HG03039 (cell line): Measurements from ENCODE around the gene RBM38.
"Not testable (repeated sequence)": the region's sequence is repeated elsewhere in the genome, so short reads cannot be mapped to it uniquely, and the experiment has no call there.

Experiments used
- ATAC-seq: cut with Tn5 transposase; IDR thresholded peaks from one replicate; pipeline ENCODE4 v1.9.1; 2021; ENCODE audit warnings: mild to moderate bottlenecking, moderate library complexity; ENCODE audit not compliant: unreplicated experiment

RBM38 gene

GRCh38 chr20:57416296-57417022 lies 25.3 kb downstream of the RBM38 start:
- no peak for ATAC-seq

DNA sequence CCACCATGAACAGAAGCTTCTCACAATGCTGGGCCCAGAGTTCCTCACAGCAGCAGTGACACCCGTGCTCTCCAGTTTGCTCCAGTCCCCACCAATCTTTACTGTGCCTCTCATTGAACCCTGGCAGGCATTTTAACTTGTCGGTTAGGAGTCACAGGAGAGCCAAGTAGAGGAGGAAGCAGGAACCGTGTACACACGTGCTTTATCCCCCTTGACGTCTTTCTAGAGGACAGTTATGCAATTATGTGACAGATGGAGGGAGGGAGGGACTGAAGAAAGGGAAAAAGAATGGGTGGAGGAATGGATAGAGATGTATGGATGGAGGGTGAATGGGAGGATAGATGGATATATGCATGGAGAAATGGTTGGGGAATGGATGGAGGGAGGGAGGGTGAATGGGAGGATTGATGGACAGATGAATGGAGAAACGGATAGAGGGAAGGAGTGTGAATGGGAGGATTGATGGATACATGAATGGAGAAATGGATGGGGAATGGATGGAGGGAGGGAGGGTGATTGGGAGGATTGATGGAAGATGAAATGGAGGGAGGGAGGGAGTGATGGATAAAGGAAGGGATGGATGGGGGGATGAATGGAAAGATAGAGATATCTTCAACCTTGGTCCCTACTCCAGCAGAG lies 26.0 kb downstream of the RBM38 start:
- ATAC-seq: no peak

DNA sequence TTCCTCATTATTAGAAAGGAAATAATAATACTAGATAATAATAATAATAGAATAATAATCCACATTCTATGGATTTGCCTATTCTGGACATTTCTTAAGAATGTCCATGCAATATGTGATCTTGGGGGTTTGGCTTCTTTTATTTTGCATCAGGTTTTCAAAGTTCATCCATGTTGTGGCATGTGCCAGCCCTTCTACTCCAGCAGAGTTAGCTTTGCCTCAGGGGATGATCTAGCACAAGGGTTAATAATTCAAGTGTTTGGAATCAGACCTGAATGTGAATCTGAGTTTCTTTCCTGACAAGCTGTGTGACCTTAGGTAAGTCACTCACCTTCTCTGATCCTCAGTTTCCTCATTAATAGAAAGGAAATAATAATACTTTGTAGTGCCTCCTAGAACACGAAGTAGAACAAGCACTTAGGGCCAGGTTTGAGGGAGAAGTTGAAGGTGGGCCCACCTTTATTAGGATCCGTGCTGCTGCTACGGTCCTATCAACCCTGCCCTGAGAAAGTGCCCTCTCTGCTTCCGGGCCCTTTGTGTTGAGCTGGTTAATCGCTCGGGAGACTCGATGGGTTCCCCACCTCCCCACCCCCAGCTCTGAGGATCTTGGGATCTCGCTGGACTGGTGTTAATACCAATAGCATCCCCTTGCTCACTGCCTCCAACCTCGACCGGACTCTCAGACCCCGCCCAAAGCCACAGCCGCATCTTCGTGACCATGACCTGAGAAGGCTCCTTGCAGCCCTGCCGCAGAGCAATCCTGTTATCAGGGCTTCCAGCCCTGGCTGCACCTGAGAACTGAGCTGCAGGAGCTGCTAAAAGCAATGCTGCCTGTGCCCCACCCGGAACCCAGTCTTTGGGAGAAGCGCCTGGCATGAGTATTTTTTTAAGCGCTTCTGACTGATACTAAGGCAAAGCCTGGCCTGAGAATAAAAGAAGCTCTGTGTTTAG lies 26.9 kb downstream of the RBM38 start:
- ATAC-seq: no peak

DNA sequence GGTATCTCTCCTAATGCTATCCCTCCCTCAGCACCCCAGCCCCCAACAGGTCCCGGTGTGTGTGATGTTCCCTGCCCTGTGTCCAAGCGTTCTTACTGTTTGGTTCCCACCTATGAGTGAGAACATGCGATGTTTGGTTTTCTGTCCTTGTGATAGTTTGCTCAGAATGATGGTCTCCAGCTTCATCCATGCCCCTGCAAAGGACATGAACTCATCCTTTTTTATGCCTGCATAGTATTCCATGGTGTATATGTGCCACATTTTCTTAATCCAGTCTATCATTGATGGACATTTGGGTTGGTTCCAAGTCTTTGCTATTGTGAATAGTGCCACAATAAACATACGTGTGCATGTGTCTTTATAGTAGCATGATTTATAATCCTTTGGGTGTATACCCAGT lies 28.3 kb downstream of the RBM38 start:
- not testable (repeated sequence) for ATAC-seq

DNA sequence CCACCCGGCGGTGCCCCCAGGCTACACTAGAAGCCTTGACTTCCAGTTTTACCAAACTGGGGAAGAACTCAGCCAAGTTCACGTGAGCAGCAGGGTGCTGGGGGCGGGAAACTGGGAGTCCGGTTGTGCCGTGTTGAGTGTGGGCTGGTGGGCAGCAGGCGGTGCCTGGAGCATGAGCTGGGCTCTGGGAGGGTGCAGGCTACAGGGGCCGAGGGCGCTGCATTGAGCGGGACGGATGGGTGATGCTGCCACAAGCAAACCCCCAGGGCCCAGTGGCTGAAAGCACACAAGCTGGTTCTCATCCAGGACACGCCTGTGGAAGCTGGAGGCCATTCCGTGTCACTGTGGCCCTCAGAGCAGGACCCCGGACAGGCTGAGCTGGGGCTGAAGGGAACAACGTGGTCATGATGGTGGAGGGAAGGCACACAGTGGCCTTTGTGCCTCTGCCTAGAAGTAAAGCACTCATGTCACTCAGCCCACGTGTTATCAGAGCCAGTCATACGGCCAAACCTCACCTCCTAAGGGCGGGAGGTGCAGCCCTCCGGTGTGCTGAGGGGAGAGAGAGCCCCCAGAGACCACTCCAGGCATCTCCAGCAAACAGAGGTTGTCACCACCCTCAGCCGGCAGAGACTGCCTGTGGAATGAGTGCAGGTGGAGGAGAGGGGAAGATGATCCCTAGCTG lies 29.5 kb downstream of the RBM38 start:
- no peak for ATAC-seq

DNA sequence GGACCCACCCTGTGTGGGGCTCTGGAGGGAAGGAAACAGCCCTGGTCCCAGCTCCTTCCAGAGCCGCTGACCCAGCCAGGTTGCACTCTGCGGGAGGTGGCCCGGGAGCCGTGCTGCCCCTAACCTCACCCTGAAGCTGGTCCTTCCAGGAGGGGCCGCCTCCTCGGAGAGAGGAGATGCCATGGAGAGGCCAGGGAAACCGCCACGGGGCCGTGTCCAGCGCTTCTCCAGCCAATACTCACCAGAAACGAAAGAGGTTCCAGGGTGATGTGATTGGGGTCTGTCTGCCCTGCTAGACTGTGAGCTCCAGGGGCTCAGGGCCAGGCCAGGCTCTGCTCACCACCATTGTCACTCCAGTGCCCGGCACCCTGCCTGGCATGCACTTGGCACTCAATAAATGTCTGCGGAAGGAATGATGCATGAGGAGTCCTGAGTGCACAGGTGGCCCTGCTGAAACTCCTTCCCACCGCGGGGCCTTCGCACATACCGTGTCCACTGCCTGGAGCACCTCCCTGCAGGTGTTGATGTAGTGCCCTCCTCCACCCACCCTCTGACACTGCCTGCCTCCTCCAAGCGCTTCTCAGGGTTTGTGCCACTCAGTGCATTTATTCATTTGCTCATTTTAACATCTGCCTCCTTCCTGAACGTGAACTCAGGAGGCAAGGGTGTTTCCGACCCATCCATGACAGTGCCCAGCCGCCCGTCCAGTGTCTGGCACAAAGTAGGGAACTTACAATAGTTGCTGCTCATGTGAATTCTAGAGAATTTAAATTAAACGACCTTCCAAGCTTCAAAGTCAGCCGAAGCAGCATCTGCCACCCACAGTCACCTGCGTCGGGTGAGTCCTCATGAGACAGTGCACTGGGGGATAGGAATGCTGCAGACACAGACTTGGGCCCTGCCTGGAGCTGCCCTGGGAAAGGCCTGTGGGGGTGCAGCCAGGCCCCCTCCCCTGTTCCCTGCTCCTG lies 30.3 kb downstream of the RBM38 start:
- ATAC-seq: no peak

GRCh38 chr20:57422254-57422653 lies 31.1 kb downstream of the RBM38 start:
- no peak for ATAC-seq

GRCh38 chr20:57425150-57426013 lies 34.2 kb downstream of the RBM38 start:
- ATAC-seq: no peak

- no peak for ATAC-seq
Observed at GRCh38 chr20:57426271-57426689, 35.1 kb downstream of the RBM38 start.

DNA sequence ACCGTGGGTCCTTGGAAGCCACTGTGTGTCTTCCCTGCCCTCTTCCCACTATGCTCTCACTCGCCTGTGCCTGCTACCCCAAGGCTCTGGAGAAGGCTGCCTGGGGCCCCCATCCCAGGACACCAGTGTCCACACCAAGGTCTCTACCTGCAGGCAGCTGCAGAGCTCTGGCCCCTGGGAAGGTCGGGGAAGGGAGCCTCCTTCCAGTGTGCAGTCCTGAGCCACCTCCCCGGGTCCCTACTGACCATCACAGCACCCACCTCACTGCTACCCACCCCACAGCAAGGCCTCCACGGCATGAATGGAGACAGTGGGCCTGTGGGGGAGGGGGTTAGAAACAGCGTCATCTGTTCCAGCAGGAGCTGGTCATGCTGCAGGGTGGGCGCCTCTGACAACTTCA lies 35.6 kb downstream of the RBM38 start:
- ATAC-seq: no peak

- no peak for ATAC-seq
Observed at GRCh38 chr20:57428324-57429158, 37.3 kb downstream of the RBM38 start.

DNA sequence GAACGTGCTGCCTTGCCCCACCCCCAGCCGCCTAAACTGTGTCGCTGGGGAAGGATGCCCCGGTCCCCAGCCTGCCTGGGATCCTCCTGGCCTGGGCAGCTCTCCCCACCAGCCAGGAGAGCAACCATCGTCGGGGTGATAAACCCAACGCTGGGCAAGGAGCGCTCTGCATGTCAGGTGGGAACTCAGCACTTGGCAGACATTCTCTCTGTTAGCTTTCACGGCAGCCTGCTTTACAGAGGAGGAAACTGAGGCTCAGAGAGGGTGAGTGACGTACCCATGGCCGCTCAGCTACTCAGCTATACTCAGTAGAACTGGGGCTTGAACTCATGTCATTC lies 37.9 kb downstream of the RBM38 start:
- no peak for ATAC-seq

DNA sequence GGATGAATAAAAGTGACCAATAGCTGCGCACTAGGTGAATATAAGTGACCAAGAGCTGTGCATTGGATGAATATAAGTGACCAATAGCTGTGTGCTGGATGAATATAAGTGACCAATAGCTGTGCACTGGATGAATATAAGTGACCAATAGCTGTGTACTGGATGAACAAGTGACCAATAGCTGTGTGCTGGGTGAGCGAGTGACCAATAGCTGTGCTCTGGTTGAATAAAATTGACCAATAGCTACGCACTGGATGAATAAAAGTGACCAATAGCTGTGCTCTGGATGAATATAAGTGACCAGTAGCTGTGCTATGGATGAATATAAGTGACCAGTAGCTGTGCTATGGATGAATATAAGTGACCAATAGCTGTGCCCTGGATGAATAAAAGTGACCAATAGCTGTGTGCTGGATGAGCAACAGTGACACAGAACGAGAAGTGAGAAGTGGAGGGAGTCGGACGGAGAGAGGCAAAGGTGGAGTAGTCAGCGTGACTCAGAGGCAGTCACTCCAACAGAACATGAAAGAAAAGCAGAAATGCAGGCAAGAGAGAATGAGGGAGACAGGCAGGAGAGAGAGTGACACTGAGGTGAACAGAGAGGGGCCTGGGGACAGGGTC lies 38.5 kb downstream of the RBM38 start:
- ATAC-seq: no peak

DNA sequence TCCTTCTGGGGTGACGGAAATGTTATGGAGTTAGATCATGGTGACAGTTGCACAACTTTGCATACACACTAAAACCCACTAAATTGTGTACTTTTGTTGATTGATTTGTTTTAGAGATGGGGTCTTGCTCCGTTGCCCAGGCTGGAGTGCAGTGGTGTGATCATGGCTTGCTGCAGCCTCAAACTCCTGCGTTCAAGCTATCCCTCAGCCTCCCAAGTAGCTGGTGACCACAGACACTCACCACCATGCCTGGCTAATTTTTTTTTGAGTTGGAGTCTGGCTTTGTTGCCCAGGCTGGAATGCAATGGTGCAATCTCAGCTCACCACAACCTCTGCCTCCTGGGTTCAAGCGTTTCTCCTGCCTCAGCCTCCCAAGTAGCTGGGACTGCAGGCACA lies 39.0 kb downstream of the RBM38 start:
- not testable (repeated sequence) for ATAC-seq

DNA sequence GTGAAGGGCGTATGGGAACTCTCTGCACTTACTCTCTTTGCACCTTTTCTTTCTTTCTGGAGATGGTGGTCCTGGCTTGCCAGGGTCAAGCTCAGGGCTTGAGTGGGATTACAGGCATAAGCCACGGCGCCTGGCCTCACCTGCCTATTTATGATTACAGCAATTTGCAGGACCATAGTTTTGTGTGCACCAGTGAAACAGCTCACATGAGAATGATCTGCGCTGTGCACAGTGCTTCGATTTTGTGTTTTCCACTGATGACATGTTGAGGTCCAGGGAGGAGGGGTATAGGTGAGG lies 40.3 kb downstream of the RBM38 start:
- ATAC-seq: no peak

DNA sequence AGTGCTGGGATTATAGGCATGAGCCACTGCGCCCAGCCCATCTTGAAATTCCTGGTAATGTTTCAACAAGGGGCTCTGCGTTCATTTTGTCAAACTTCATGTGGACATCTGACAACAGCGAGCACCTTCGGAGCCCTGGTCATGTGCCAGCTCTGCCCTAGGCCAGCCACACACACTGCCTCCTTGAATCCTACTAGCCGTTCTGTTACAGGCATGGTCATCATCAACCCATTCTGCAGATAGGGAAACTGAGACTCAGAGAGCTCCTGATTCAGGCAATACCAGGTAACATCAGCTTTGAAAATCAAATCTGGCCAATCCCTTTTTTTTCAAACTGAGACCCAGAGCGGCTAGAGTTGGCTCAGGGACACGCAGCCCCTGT lies 41.3 kb downstream of the RBM38 start:
- ATAC-seq: no peak

GRCh38 chr20:57432862-57433491 lies 41.8 kb downstream of the RBM38 start:
- peak; percentile 79 for ATAC-seq
